Hepatocyte (in vitro differentiated cells): ENCODE data around the gene EXTL1. TPM values are rescaled to one million over a fixed set of nuclear protein-coding genes. Genes with fewer than 3 reads are reported as not detected.

ENCODE experiments used
- DNase-seq: peaks from one replicate; pipeline ENCODE4 v3.0.0-alpha.2; 2016; ENCODE audit warnings: low spot score
- H2AFZ ChIP-seq: fragments of 200-600 bp; sonication (generic); 2 replicates; pipeline ENCODE4 v1.6.0; 2016; ENCODE audit warnings: antibody characterized with exemption, mild to moderate bottlenecking
- H3K27ac ChIP-seq: fragments of 200-600 bp; sonication (generic); 2 replicates; pipeline ENCODE4 v1.5.1; 2016; ENCODE audit warnings: mild to moderate bottlenecking
- H3K27me3 ChIP-seq: fragments of 200-600 bp; sonication (generic); 2 replicates; pipeline ENCODE4 v1.6.1; 2016
- H3K36me3 ChIP-seq: fragments of 200-600 bp; sonication (generic); replicated peaks from 2 replicates; pipeline ENCODE4 v1.5.1; 2016; ENCODE audit warnings: low read depth; ENCODE audit not compliant: insufficient read depth
- H3K4me1 ChIP-seq: fragments of 200-600 bp; sonication (generic); 2 replicates; pipeline ENCODE4 v1.5.1; 2016; ENCODE audit warnings: mild to moderate bottlenecking, moderate library complexity; ENCODE audit not compliant: insufficient read depth
- H3K4me2 ChIP-seq: fragments of 200-600 bp; sonication (generic); 2 replicates; pipeline ENCODE4 v1.6.0; 2016
- H3K4me3 ChIP-seq: fragments of 200-600 bp; sonication (generic); 2 replicates; pipeline ENCODE4 v1.5.1; 2016; ENCODE audit warnings: mild to moderate bottlenecking
- H3K79me2 ChIP-seq: fragments of 200-600 bp; sonication (generic); 2 replicates; pipeline ENCODE4 v1.6.0; 2017; ENCODE audit warnings: mild to moderate bottlenecking
- H3K9me2 ChIP-seq: fragments of 200-600 bp; sonication (generic); replicated peaks from 2 replicates; pipeline ENCODE4 v1.6.0; 2017; ENCODE audit warnings: mild to moderate bottlenecking; ENCODE audit not compliant: insufficient read depth
- H3K9me3 ChIP-seq: fragments of 200-600 bp; sonication (generic); 2 replicates; pipeline ENCODE4 v1.5.1; 2016; ENCODE audit warnings: low read depth, mild to moderate bottlenecking
- H4K20me1 ChIP-seq: fragments of 200-600 bp; sonication (generic); 2 replicates; pipeline ENCODE4 v1.6.0; 2016; ENCODE audit warnings: mild to moderate bottlenecking; ENCODE audit not compliant: insufficient read depth, poor library complexity, severe bottlenecking
- CTCF ChIP-seq: fragments of 200-600 bp; sonication (generic); IDR thresholded peaks from 2 replicates; pipeline ENCODE4 v1.5.1; 2016; ENCODE audit warnings: antibody characterized with exemption, mild to moderate bottlenecking; ENCODE audit not compliant: poor library complexity
- EZH2 ChIP-seq: fragments of 200-600 bp; sonication (generic); IDR thresholded peaks from 2 replicates; pipeline ENCODE4 v1.6.1; 2016; ENCODE audit warnings: antibody characterized with exemption, mild to moderate bottlenecking, borderline replicate concordance
- EZH2phosphoT487 ChIP-seq: fragments of 200-600 bp; sonication (generic); IDR thresholded peaks from one replicate; pipeline ENCODE4 v1.6.1; 2018; ENCODE audit warnings: antibody characterized with exemption, mild to moderate bottlenecking, low read depth, moderate library complexity; ENCODE audit not compliant: unreplicated experiment, severe bottlenecking
- WGBS: methylation state at CpG from one replicate; pipeline ENCODE4 v1.1.6; 2016; ENCODE audit warnings: low lambda C conversion rate; ENCODE audit errors: missing lambda C conversion rate; 5-methylcytosine and 5-hydroxymethylcytosine counted together
- polyA plus RNA-seq: library from polyadenylated mRNA; unstranded; fragments of >200 nt; fragmentation: Nextera tagmentation; extraction: Ambion mirVana; gene quantifications from 2 replicates; pipeline ENCODE4 v1.2.1, GENCODE V29; 2016
- total RNA-seq: library from RNA; depleted of rRNA; stranded (reverse); fragments of >200 nt; gene quantifications from 2 replicates; pipeline ENCODE4 v1.2.3, GENCODE V29; 2014

EXTL1 gene
- total and polyA plus RNA-seq, 2 experiments from 2014 or later, result 0.17 to 1.3 TPM

GRCh38 chr1:26006710-26007109 is 14.9 kb upstream of the EXTL1 start:
- TF ChIP-seq EZH2 (no peak), EZH2phosphoT487 (no peak), CTCF (no peak)
- H3K27ac ChIP-seq, result no peak overlapping the region
- H3K4me1 ChIP-seq, result no peaks in the 10 kb centered on the region
- no peak for DNase-seq
- no peak overlapping the region for H3K4me2 ChIP-seq
- no peaks in the 10 kb centered on the region for H3K27me3 ChIP-seq
- H2AFZ ChIP-seq, result no peak overlapping the region
- WGBS, result 96% methylated on average over 16 of the region's 16 CpGs
- H3K9me3 ChIP-seq, result no peaks in the 10 kb centered on the region
- H4K20me1 ChIP-seq, result no peaks in the 10 kb centered on the region
- no peaks in the 10 kb centered on the region for H3K36me3 ChIP-seq
- H3K9me2 ChIP-seq, result no peaks in the 10 kb centered on the region
- no peaks in the 10 kb centered on the region for H3K79me2 ChIP-seq
- no peak overlapping the region for H3K4me3 ChIP-seq

- no peak for DNase-seq
- Histone ChIP-seq H3K27me3 (no peaks in the 10 kb centered on the region), H2AFZ (no peak overlapping the region), H3K27ac (no peak overlapping the region), H3K4me1 (no peaks in the 10 kb centered on the region), H3K9me3 (no peaks in the 10 kb centered on the region), H3K4me2 (no peak overlapping the region), H3K4me3 (no peak overlapping the region), H4K20me1 (no peaks in the 10 kb centered on the region), H3K79me2 (no peaks in the 10 kb centered on the region), H3K36me3 (no peaks in the 10 kb centered on the region), H3K9me2 (no peaks in the 10 kb centered on the region)
- 64% methylated on average over 5 of the region's 6 CpGs for WGBS
- TF ChIP-seq EZH2 (no peak), CTCF (no peak), EZH2phosphoT487 (no peak)
Measured at GRCh38 chr1:26009796-26010447, 11.7 kb upstream of the EXTL1 start.

DNA sequence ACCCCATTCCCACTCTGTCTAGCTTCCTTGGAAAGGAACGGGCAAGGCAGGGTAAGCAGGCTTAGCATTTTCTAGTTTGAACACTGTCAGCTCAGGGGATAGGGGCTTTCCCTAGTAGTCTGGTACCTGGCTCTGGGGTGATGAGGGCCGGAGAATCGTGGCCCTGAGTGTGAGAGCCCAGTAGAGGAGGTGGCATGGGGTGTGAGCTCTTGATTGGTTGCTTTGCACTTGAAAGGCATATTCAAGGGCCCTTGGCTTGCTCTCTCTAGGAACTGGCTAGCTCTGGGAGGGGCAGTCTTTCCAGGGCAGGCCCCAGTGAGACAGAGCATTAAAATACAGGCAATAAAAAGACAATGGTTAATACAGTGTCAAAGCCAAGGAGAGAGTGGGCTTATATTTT is 10.8 kb upstream of the EXTL1 start:
- H4K20me1 ChIP-seq, result no peaks in the 10 kb centered on the region
- TF ChIP-seq EZH2phosphoT487, result no peak
- no peak for TF ChIP-seq EZH2
- TF ChIP-seq CTCF, result no peak

More for the DNA sequence above, 10.8 kb upstream of the EXTL1 start:
- H3K4me1 ChIP-seq, result no peaks in the 10 kb centered on the region
- H3K79me2 ChIP-seq, result no peaks in the 10 kb centered on the region
- H3K36me3 ChIP-seq, result no peaks in the 10 kb centered on the region
- no peak overlapping the region for H3K4me2 ChIP-seq
- no peaks in the 10 kb centered on the region for H3K9me3 ChIP-seq
- no peak overlapping the region for H2AFZ ChIP-seq
- no peak overlapping the region for H3K27ac ChIP-seq
- no peak overlapping the region for H3K4me3 ChIP-seq
- 68% methylated on average over 3 of the region's 3 CpGs for WGBS
- DNase-seq, result no peak
- H3K9me2 ChIP-seq, result no peaks in the 10 kb centered on the region
- no peaks in the 10 kb centered on the region for H3K27me3 ChIP-seq
